Measurements from ENCODE around the gene CHAF1A.

The CHAF1A gene

DNA sequence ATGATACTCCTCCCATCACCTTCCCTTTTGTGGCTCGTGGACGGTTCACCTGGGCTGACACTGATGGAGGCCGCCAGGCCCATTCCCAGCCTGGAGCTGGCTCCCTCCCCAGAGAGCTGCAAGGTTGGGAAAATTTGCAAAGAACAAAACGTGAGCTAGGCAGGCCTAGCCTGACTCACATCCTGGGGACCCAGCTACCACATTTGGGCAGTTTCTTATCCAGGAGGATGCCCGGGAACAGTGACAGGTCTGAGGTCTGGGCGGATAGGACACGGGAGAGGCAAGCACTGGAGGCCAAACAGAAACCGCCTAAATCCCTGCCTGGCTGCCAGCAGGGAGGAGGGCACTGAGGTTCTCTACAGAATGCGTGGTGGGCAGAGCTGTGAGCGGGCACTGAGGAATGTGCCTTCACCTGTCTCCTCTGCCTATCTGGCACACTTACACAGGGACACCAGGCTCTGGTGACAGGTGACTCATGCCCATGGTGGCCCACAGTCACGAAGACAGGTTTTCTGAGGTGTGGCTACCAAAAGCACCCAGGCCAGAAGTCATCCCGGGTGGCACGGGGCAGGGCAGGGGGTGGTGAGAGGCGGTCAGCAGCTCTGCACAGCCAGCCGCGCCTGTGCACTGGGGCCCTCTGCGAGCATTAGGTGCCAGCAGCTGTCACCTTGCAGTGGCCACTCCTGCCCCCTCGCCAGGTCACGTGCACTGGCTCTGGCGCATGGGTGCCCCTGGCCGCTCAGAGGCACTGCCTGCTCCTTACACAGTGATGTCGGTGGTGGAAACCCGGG, 25.3 kb upstream of the CHAF1A start:
- no peak for DNase-seq (ENCODE audit: low read depth, low spot score)

DNA sequence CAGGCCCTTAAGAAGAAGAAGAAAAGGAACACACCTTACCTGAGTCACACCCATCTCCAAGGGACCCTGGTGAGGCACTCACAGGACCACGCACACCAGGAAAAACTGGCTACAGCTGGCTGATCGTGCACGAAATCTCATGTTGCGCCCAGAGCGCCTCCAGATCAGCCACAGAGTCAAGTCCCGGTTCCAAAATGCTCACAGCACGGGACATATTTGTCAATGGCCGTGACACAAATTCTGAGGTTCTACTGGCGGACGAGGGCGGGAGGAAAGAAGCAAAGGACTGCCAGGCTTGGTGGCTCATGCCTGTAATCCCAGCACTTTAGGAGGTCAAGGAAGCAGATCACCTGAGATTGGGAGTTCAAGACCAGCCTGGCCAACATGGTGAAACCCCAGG, 23.6 kb upstream of the CHAF1A start:
- no peak for DNase-seq (ENCODE audit: low read depth, low spot score)

DNA sequence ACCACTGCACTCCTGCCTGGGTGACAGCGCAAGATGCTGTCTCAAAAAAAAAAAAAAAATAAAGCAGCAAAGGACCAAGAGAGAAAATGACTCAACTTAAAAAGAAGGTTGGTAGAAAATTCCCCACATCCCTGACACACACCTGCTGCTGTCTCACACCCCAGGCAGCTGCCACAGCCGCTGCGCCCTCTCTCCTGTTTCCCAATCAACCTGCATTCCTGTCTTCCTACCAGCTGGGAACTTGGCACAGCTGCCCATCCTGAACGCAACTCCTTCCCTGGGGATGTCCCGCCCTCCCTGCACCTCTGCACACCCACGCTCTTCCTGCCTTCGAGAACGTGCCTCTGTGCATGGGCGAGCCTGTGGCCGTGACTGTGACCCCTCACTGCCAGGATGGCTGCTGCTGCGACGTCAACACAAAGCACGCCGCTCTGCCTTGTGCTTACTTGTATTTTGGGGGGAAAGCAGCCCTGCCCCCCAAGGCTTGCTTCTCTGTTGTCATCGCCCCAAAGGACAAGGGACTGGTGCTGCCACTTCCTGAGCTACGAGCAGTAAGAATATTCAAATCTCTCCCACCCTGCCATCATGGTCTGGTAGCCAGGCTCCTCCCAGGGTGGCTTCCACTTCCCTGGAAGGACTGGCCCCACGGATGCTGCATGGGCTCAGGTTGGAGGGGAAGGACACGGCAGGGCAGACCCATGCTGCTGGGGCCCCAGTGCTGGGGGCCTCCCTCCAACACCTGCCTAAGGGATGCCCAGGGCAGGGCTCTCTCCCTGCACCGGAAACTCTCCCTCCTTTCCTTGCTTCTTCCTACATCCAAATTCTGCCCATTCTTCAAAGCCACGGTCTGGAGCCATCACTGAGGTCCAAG, 22.8 kb upstream of the CHAF1A start:
- no peak for DNase-seq (ENCODE audit: low read depth, low spot score)

DNA sequence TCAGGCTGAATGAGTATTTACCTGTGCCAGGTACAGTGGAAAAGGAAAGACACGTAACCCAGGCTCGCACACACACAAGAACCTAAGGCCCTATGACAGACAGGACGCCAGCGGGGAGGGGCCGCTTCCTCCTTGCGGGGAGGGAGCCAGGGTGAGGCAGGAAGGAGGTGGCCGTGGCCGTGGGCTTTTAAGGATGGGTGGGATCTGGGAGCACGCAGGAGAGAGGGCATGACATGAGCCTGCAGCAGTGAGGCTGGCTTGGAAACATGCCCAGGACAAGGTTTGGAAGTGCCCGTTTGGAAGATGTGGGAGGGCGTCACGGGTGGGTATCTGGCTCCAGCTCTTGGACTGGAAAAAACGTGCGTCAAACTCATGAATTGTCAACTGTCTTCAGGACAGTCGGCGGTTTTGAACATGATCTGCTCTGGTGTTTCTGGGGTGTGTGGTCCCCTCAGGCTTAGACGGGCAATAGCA, 22.1 kb upstream of the CHAF1A start:
- peak; percentile 21 for DNase-seq (ENCODE audit: low read depth, low spot score)

- no peak for DNase-seq (ENCODE audit: low read depth, low spot score)
These were observed 17.0 kb upstream of the CHAF1A start for GRCh38 chr19:4385291-4386040.

DNA sequence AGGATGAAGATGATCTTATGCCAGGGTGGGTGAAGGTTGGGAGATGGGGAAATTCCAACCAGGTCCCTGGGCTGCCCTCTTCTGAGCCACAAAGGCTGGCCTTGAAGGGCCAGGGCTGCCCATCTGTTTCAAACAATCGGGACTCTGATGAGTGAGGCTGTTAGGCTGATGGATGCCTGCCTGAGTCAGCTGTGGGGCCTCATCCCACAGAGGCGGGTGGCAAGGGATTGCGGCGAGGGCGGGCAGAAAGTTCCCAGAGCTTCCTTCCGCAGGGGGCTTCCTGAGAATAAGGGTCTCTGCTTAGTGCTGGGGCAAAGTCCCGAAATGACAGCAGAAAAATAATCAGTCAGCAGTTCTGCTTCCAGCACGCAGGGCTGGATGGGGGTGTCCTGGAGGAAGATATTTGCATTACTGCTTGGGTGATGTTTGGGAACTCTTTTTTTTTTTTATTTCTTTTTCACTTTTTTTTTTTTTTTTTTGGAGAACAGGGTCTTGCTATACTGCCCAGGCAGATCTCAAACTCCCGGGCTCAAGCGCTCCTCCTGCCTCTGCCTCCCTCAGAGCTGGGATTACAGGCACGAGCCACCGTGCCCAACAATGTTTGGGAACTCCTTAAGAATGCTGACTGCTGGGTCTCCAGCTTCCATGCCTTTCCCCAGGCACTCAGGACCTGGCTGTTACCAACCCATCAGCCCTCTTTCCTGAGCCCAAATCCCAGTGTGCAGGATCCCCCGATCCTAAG, 16.2 kb upstream of the CHAF1A start:
- DNase-seq (ENCODE audit: low read depth, low spot score): no peak

DNA sequence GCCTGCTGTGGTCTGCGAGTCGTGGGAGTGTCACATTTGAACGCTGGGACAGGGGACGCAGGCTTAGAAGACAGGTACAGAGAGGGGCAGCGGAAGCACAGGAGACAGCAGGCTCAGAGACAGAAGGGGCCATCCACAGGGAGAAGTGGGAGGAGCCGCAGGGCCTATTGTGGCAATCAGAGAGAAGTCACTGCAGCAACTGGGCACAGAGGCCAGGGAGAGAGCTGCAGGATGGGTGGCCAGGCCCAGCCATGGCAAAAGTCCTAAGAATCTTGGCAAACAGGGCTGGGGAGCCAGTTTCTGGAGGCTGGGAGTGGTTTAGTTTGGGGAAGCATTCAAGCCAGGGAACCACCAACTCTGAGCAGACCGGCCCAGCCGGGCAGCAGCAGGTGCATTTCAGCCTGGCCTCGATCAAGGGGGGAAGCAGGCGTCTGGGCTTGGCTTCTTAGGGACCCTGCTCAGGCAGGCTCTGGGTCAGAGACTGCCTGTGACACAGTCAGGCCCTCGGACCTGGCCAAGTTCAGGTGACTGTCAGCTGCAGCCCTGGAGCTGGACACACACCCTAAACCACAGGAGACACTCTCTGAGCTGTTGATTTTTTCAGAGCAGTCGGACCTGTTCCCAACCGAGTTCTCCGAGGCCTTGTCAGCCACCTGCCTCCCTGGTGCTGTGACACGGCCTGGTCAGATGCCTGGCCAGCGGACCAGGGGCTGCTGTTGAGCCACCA, 13.9 kb upstream of the CHAF1A start:
- DNase-seq (ENCODE audit: low read depth, low spot score): no peak

GRCh38 chr19:4389064-4389375, 13.4 kb upstream of the CHAF1A start:
- no peak for DNase-seq (ENCODE audit: low read depth, low spot score)

DNA sequence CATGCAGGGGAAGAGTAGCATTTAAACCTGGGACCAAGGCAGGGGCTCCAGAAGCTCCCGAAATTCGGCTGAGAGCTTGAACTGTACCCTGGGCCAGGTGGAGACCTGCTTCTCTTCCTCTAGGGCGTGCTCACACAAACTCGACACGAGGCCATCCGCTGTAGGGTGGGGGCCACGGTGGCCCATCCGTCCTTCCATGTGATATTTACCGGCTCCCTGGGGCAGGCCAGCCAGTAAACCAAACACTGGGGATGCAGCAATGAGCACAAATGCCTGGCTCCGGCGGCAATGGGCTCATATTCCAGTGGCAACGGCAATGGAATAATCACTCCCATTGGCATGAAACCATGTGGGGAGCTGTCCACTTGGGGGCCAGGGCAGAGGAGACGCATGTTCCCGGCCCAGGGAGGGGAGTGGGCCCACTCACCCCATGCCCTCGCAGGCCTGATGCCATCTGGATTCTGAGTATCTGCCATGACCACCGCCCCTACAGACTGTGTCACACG, 12.9 kb upstream of the CHAF1A start:
- DNase-seq (ENCODE audit: low read depth, low spot score): no peak

- no peak for DNase-seq (ENCODE audit: low read depth, low spot score)
These were observed 12.3 kb upstream of the CHAF1A start for GRCh38 chr19:4390017-4390566.

DNA sequence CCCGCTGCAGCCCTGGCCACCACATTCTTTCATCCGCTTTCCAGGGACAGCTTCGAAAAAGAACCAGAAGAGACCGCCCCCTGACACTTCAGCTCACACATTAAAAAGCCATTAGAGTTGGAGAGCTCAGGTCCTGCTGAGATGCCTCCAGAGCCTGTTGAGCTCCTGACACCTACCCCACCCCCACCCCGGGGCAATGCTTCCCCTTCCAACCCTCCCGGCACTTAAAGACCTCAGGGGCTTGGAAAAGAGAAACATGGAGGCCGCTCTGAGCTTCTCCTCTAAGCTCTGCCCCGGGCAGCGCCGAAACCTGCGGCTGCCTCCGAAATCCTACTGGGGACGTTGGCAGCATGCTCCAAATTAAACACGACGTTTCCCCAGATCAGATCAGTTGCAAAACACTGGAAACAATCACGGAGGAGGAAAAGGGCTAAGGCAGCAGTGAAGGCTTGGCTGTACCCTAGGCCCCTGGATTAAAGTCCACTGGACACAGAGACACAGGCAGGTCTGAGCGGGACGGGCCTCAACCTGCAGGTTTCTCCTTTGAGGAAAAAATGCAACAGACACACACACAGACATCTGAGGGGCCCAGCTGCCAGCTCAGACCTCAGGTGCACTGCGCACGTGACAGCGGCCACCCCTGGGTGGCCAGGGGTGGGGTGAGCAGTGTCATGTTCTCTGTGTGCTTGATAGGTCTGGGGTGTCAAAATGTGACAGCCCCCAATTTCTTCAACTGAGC, 11.7 kb upstream of the CHAF1A start:
- no peak for DNase-seq (ENCODE audit: low read depth, low spot score)

- DNase-seq (ENCODE audit: low read depth, low spot score): no peak
These were observed 11.1 kb upstream of the CHAF1A start for GRCh38 chr19:4391306-4391693.

GRCh38 chr19:4391701-4392483, 10.5 kb upstream of the CHAF1A start:
- DNase-seq (ENCODE audit: low read depth, low spot score): no peak

- DNase-seq (ENCODE audit: low read depth, low spot score): no peak
These were observed 8.4 kb upstream of the CHAF1A start for GRCh38 chr19:4393947-4394590.

GRCh38 chr19:4396949-4397783, 5.3 kb upstream of the CHAF1A start:
- no peak for DNase-seq (ENCODE audit: low read depth, low spot score)

GRCh38 chr19:4399812-4400134, 2.7 kb upstream of the CHAF1A start:
- no peak for DNase-seq (ENCODE audit: low read depth, low spot score)

- peak; percentile 90 for DNase-seq (ENCODE audit: low read depth, low spot score)
These were observed 2.1 kb upstream of the CHAF1A start, which contains the start of gene SH3GL1 for GRCh38 chr19:4400135-4400936. Gene SH3GL1, minus strand, starts transcription at chr19:4400547. Its CDS starts 179 bp downstream, at chr19:4400368.
